Colonic mucosa (tissue), 4 donors: ENCODE data around the gene TREML2. TPM values are rescaled to one million over a fixed set of nuclear protein-coding genes. Genes with fewer than 3 reads are reported as not detected.

Experiments
- DNase-seq: peaks from one replicate; pipeline ENCODE4 v3.0.0-alpha.2; 2020
- H3K27ac ChIP-seq: fragments of 200-600 bp; one replicate; pipeline ENCODE4 v1.8.0; 2021
- H3K27me3 ChIP-seq: fragments of 200-600 bp; one replicate; pipeline ENCODE4 v1.8.0; 2021
- H3K36me3 ChIP-seq: fragments of 200-600 bp; one replicate; pipeline ENCODE4 v1.8.0; 2021
- H3K4me1 ChIP-seq: fragments of 200-600 bp; one replicate; pipeline ENCODE4 v1.8.0; 2021; ENCODE audit warnings: mild to moderate bottlenecking
- H3K4me3 ChIP-seq: fragments of 200-600 bp; one replicate; pipeline ENCODE4 v1.8.0; 2021
- H3K9ac ChIP-seq, 2 donors: one replicate each; pipeline ENCODE4 v1.7.0; 2013; ENCODE audit warnings: control low read depth in 2 of 2, low read depth in 2 of 2, low read length in 2 of 2
- H3K9me3 ChIP-seq: fragments of 200-600 bp; one replicate; pipeline ENCODE4 v1.8.0; 2021
- intact Hi-C: fragments of 100-400 bp; cut with DNase I; formaldehyde crosslinking; loops from one replicate; pipeline ENCODE4 v1.14.1; 2022
- total RNA-seq, 2 donors: library from RNA; stranded (reverse); fragmentation: NEBNext Ultra II Directional in 1 of 2; extraction: Animal tissue kit (Norgen Biotek cat#: 25700) in 1 of 2; gene quantifications; one replicate each; pipeline ENCODE4 v1.2.1, GENCODE V29; 2021
- TF ChIP-seq, protein P1 (sequence below): fragments of 200-600 bp; IDR thresholded peaks from one replicate; pipeline ENCODE4 v1.8.0; 2022; ENCODE audit warnings: antibody characterized with exemption, mild to moderate bottlenecking
- donor health status: healthy.
- donor health status: DM: no; HTN: no; CAD: no.
- donor health status: DM: no; HTN: no; CAD: no.

The TREML2 gene
- total RNA-seq, 2 donors from 2014 or later: 0.11 TPM; not detected in 1

DNA sequence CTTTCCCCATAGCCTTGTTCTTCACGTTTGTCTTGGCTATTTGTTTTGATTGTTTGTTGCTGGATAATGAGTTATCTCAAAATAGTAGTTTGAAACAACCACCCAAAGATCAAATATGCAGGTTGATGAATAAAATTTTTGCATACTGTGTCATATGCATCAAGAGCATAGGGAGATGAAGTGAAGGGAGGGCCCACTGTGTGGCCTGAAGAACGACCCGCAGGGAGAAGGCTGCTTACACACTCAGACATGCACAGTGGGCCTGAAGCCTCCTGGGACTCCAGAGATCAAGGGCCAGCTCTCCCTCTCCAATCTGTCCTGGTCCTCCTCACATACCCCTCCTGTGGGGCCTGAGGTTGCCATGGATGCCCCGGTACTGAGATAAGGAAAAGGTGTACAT is 21.8 kb downstream of the TREML2 start:
- H3K27me3 ChIP-seq: no peaks in the 10 kb centered on the region

DNA sequence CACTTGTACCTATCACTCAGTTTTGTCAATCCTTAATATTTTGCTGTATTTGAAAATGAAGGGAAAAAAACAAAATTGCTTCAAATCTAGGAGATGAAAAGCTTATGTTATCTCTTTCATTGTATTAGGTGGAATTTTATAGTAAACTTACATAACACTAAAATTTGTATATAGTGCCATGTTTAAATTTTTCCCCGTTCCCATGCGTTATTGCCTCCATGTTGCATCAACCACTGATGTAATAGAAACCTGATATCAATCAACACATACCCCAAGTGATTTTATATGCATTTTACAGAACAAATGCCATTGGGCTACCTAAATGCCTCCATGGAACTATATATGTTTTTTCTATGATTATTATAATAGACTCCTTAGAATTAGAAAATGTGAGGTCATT is 23.3 kb downstream of the TREML2 start:
- H3K9me3 ChIP-seq: no peaks in the 10 kb centered on the region
- H3K4me3 ChIP-seq: no peak overlapping the region
- DNase-seq: no peak
- H3K9ac ChIP-seq: no peak overlapping the region
- intact Hi-C loops: no loop called here
- TF ChIP-seq, protein P1, sequence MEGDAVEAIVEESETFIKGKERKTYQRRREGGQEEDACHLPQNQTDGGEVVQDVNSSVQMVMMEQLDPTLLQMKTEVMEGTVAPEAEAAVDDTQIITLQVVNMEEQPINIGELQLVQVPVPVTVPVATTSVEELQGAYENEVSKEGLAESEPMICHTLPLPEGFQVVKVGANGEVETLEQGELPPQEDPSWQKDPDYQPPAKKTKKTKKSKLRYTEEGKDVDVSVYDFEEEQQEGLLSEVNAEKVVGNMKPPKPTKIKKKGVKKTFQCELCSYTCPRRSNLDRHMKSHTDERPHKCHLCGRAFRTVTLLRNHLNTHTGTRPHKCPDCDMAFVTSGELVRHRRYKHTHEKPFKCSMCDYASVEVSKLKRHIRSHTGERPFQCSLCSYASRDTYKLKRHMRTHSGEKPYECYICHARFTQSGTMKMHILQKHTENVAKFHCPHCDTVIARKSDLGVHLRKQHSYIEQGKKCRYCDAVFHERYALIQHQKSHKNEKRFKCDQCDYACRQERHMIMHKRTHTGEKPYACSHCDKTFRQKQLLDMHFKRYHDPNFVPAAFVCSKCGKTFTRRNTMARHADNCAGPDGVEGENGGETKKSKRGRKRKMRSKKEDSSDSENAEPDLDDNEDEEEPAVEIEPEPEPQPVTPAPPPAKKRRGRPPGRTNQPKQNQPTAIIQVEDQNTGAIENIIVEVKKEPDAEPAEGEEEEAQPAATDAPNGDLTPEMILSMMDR: no peak
- no peak overlapping the region for H3K27ac ChIP-seq
- no peaks in the 10 kb centered on the region for H3K27me3 ChIP-seq
- no peaks in the 10 kb centered on the region for H3K36me3 ChIP-seq
- no peaks in the 10 kb centered on the region for H3K4me1 ChIP-seq

More for the DNA sequence above, 21.8 kb downstream of the TREML2 start:
- TF ChIP-seq, protein P1: no peak
- no peak for DNase-seq
- Histone ChIP-seq H3K9me3 (no peaks in the 10 kb centered on the region), H3K4me3 (no peak overlapping the region), H3K36me3 (no peaks in the 10 kb centered on the region), H3K9ac (no peak overlapping the region), H3K4me1 (no peaks in the 10 kb centered on the region), H3K27ac (no peak overlapping the region)
- intact Hi-C loops: no loop called here

GRCh38 chr6:41177287-41177686 is 23.7 kb downstream of the TREML2 start:
- DNase-seq: peak; percentile 2
- intact Hi-C loops: no loop called here
- H3K27ac ChIP-seq: no peak overlapping the region
- TF ChIP-seq, protein P1: no peak
- H3K36me3 ChIP-seq: no peaks in the 10 kb centered on the region
- no peak overlapping the region for H3K4me3 ChIP-seq
- H3K4me1 ChIP-seq: no peaks in the 10 kb centered on the region
- no peaks in the 10 kb centered on the region for H3K9me3 ChIP-seq
- H3K9ac ChIP-seq: no peak overlapping the region
- H3K27me3 ChIP-seq: no peaks in the 10 kb centered on the region

GRCh38 chr6:41176189-41176588 is 24.8 kb downstream of the TREML2 start:
- no peaks in the 10 kb centered on the region for H3K4me1 ChIP-seq
- H3K27ac ChIP-seq: no peak overlapping the region
- H3K36me3 ChIP-seq: no peaks in the 10 kb centered on the region
- DNase-seq: peak; percentile 11
- intact Hi-C loops: no loop called here
- no peaks in the 10 kb centered on the region for H3K27me3 ChIP-seq
- H3K4me3 ChIP-seq: no peak overlapping the region
- TF ChIP-seq, protein P1: no peak
- no peak overlapping the region for H3K9ac ChIP-seq
- no peaks in the 10 kb centered on the region for H3K9me3 ChIP-seq

- Histone ChIP-seq H3K4me3 (no peak overlapping the region), H3K4me1 (no peaks in the 10 kb centered on the region), H3K9ac (no peak overlapping the region), H3K9me3 (no peaks in the 10 kb centered on the region), H3K27me3 (no peaks in the 10 kb centered on the region), H3K36me3 (no peaks in the 10 kb centered on the region), H3K27ac (no peak overlapping the region)
- no peak for DNase-seq
- intact Hi-C loops: no loop called here
- TF ChIP-seq, protein P1: no peak
Measured at GRCh38 chr6:41175084-41175483, 25.9 kb downstream of the TREML2 start.

DNA sequence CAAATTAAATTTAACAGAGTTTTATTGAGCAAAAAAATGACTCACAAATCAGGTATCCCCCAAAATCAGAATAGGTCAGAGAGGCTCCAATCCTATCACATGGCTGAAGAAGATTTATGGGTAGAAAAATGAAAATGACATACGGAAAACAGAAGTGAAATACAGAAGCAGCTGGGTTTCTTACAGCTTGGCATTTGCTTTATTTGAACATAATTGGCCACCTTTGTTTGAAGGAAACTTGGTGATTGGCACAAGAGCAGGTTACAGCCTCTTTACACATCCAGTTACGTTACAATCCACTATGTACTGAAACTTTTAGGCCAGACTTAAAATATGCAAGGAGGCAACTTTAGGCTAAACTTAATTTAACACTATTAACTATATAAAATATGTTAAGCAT is 26.3 kb downstream of the TREML2 start:
- intact Hi-C loops: no loop called here
- TF ChIP-seq, protein P1: no peak
- H3K9ac ChIP-seq: no peak overlapping the region
- H3K27ac ChIP-seq: no peak overlapping the region
- no peaks in the 10 kb centered on the region for H3K27me3 ChIP-seq
- no peak for DNase-seq
- H3K4me3 ChIP-seq: no peak overlapping the region
- H3K9me3 ChIP-seq: no peaks in the 10 kb centered on the region
- no peaks in the 10 kb centered on the region for H3K36me3 ChIP-seq
- H3K4me1 ChIP-seq: no peaks in the 10 kb centered on the region
